T-cell (primary cell): ENCODE data around the gene SLC6A16. TPM values are rescaled to one million over a fixed set of nuclear protein-coding genes. Genes with fewer than 3 reads are reported as not detected.

ENCODE experiments used
- ATAC-seq, 4 experiments: fragments of 200-7000 bp in 3 of 4; fragments of 150-1000 bp in 1 of 4; cut with Tn5 transposase; replicated peaks in 1 of 4; 1 replicate in 3 of 4; 2 replicates in 1 of 4; pipeline ENCODE4 v1.10.0; 2021; ENCODE audit warnings: moderate library complexity in 3 of 4, mild to moderate bottlenecking in 2 of 4, moderate number of reproducible peaks in 1 of 4
- CTCF ChIA-PET, 2 donors: fragments of 300-600 bp; sonication (Branson Sonifier 250); formaldehyde crosslinking; loops; one replicate each; lab custom pipeline; 2022; ENCODE audit warnings: antibody characterized with exemption in 2 of 2; lab: Charles Lee
- POLR2A ChIA-PET, 2 donors: fragments of 300-600 bp; sonication (Branson Sonifier 250); formaldehyde crosslinking; loops; one replicate each; lab custom pipeline; 2022; ENCODE audit warnings: antibody characterized with exemption in 2 of 2; lab: Charles Lee
- DNase-seq, 35 experiments: peaks; one replicate each; pipeline versions ENCODE4 v3.0.0 to v3.0.0-alpha.2; 2013 to 2023
- H3K27ac ChIP-seq: one replicate; pipeline ENCODE4 v1.5.1; 2013; ENCODE audit warnings: low read length
- H3K27me3 ChIP-seq, 2 experiments: replicated peaks in 1 of 2; 1 replicate in 1 of 2; 2 replicates in 1 of 2; pipeline versions ENCODE4 v1.6.1 to v1.7.0; 2013; ENCODE audit warnings: low read length in 1 of 2, mixed read lengths in 1 of 2; ENCODE audit not compliant: control insufficient read depth in 2 of 2, insufficient read depth in 2 of 2; ENCODE audit errors: extremely low read depth in 1 of 2
- H3K36me3 ChIP-seq, 2 donors: 1 replicate in 1 of 2; 2 replicates in 1 of 2; pipeline versions ENCODE4 v1.6.1 to v1.7.0; 2013; ENCODE audit warnings: low read length in 1 of 2; ENCODE audit not compliant: control insufficient read depth in 2 of 2, insufficient read depth in 1 of 2; ENCODE audit errors: extremely low read depth in 1 of 2
- H3K4me1 ChIP-seq, 2 experiments: 1 replicate in 1 of 2; 2 replicates in 1 of 2; pipeline versions ENCODE4 v1.6.1 to v1.7.0; 2013; ENCODE audit warnings: low read length in 2 of 2, mixed read lengths in 1 of 2; ENCODE audit not compliant: insufficient read depth in 2 of 2, control insufficient read depth in 1 of 2; ENCODE audit errors: extremely low read depth in 1 of 2
- H3K4me3 ChIP-seq, 2 donors: 1 replicate in 1 of 2; 2 replicates in 1 of 2; pipeline versions ENCODE4 v1.5.1 to v1.7.0; 2013; ENCODE audit warnings: mild to moderate bottlenecking in 2 of 2, low read length in 1 of 2, moderate library complexity in 1 of 2; ENCODE audit not compliant: control insufficient read depth in 1 of 2; ENCODE audit errors: extremely low read depth in 1 of 2
- H3K9me3 ChIP-seq: 2 replicates; pipeline ENCODE4 v1.7.0; 2013
- H3K27ac Mint-ChIP-seq, 2 donors: one replicate each; pipeline ENCODE4 v1.8.0; 2020 to 2021; ENCODE audit warnings: mild to moderate bottlenecking in 2 of 2, mixed read lengths in 2 of 2
- H3K27me3 Mint-ChIP-seq, 2 donors: one replicate each; pipeline ENCODE4 v1.8.0; 2021 to 2022; ENCODE audit warnings: mixed read lengths in 2 of 2
- H3K36me3 Mint-ChIP-seq: one replicate; pipeline ENCODE4 v1.8.0; 2021; ENCODE audit warnings: mixed read lengths
- H3K4me1 Mint-ChIP-seq, 3 donors: one replicate each; pipeline ENCODE4 v1.8.0; 2020 to 2022; ENCODE audit warnings: mixed read lengths in 3 of 3, mild to moderate bottlenecking in 1 of 3
- H3K4me3 Mint-ChIP-seq, 3 donors: one replicate each; pipeline ENCODE4 v1.8.0; 2020 to 2022; ENCODE audit warnings: mild to moderate bottlenecking in 3 of 3, mixed read lengths in 3 of 3, moderate library complexity in 3 of 3
- H3K9me3 Mint-ChIP-seq, 3 donors: one replicate each; pipeline ENCODE4 v1.8.0; 2020 to 2022; ENCODE audit warnings: mixed read lengths in 3 of 3
- WGBS: methylation state at CpG from one replicate; pipeline ENCODE4 v1.1.5; 2013; ENCODE audit warnings: missing lambda C conversion rate; ENCODE audit not compliant: insufficient coverage; 5-methylcytosine and 5-hydroxymethylcytosine counted together
- total RNA-seq, 35 experiments: library from RNA in 6 of 35; stranded (reverse) in 6 of 35; fragments of 120-200 nt in 1 of 35; gene quantifications; one replicate each; pipeline versions ENCODE4 v1.2.1 to v1.2.4 and lab custom pipeline; 2013 to 2026

The SLC6A16 gene
- total RNA-seq, 5 donors from 2014 or later (not counting 1 experiment from before 2014, with no cell fraction given) = 5.4 to 8.1 (median 6.4) TPM

GRCh38 chr19:49357186-49357585 lies 32.2 kb upstream of the SLC6A16 start:
- ChIA-PET POLR2A (no interaction called here), CTCF (no interaction called here)
- DNase-seq = no peak
- H3K27ac ChIP-seq = no peak overlapping the region
- 82% methylated on average over 9 of the region's 9 CpGs for WGBS
- no peaks in the 10 kb centered on the region for H3K36me3 ChIP-seq
- peak overlapping the region in 1 of 3 donors; percentile 7 for H3K4me3 Mint-ChIP-seq
- H3K27ac Mint-ChIP-seq = no peak overlapping the region
- H3K27me3 Mint-ChIP-seq = peaks cover 11 to 41% of the 10 kb centered on the region in 2 donors
- no peaks in the 10 kb centered on the region for H3K9me3 ChIP-seq
- H3K36me3 Mint-ChIP-seq = no peaks in the 10 kb centered on the region
- peaks cover 9 to 37% (median 21%) of the 10 kb centered on the region in 3 donors for H3K4me1 Mint-ChIP-seq
- peaks cover 0 to 63% of the 10 kb centered on the region in 2 experiments for H3K27me3 ChIP-seq
- H3K9me3 Mint-ChIP-seq = no peaks in the 10 kb centered on the region
- no peak overlapping the region for H3K4me3 ChIP-seq
- ATAC-seq = no peak
- peaks cover 2 to 18% of the 10 kb centered on the region in 2 experiments for H3K4me1 ChIP-seq

DNA sequence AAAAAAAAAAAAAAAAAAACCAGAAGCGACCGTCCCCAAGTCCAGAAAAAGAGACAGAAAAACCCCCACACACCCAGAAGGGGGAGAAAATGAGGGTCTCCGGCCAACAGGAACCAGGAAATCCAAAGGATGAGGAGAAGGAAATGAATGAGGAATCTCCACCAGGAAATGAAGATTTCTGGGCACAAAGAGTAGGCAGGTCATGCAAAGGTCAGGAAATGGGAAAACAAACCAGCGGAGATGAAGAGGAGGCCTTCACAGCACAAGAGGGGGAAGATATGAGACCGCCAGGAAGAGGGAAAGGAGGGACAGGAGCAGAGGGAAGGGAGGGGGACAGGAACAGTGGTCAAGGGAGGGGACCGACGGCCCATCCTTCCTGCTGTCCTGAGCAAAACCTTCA lies 31.4 kb upstream of the SLC6A16 start:
- Mint-ChIP-seq H3K27me3 (peaks cover 11 to 38% of the 10 kb centered on the region in 2 donors), H3K36me3 (no peaks in the 10 kb centered on the region), H3K27ac (no peak overlapping the region), H3K9me3 (no peaks in the 10 kb centered on the region), H3K4me3 (no peak overlapping the region), H3K4me1 (peaks cover 9 to 30% (median 15%) of the 10 kb centered on the region in 3 donors)
- WGBS = 100% methylated on average over 1 of the region's 7 CpGs
- DNase-seq (no peak), ATAC-seq (no peak)
- Histone ChIP-seq H3K27ac (no peak overlapping the region), H3K4me1 (peaks cover 2 to 10% of the 10 kb centered on the region in 2 experiments), H3K36me3 (no peaks in the 10 kb centered on the region), H3K9me3 (no peaks in the 10 kb centered on the region), H3K4me3 (no peak overlapping the region), H3K27me3 (peaks cover 0 to 55% of the 10 kb centered on the region in 2 experiments)
- ChIA-PET CTCF (interaction anchor here in 1 of 2 donors (0.6 kb wide), 1 partner anchor 644 kb away, joined by 3 read pairs; no protein-coding TSS in a partner anchor), POLR2A (no interaction called here)

GRCh38 chr19:49355909-49356353 lies 30.9 kb upstream of the SLC6A16 start:
- Histone ChIP-seq H3K36me3 (no peaks in the 10 kb centered on the region), H3K9me3 (no peaks in the 10 kb centered on the region), H3K27ac (no peak overlapping the region), H3K4me3 (no peak overlapping the region), H3K27me3 (peaks cover 0 to 54% of the 10 kb centered on the region in 2 experiments), H3K4me1 (peaks cover 2 to 7% of the 10 kb centered on the region in 2 experiments)
- DNase-seq = no peak
- Mint-ChIP-seq H3K36me3 (no peaks in the 10 kb centered on the region), H3K27ac (no peak overlapping the region), H3K27me3 (peaks cover 11 to 38% of the 10 kb centered on the region in 2 donors), H3K4me3 (no peak overlapping the region), H3K4me1 (peaks cover 9 to 27% (median 12%) of the 10 kb centered on the region in 3 donors), H3K9me3 (no peaks in the 10 kb centered on the region)
- POLR2A ChIA-PET = no interaction called here
- no peak for ATAC-seq
- no CpG with 5 or more reads among the region's 12 CpGs for WGBS
- CTCF ChIA-PET = interaction anchor here in 1 of 2 donors (0.6 kb wide), 1 partner anchor 643 kb away, joined by 3 read pairs; no protein-coding TSS in a partner anchor

GRCh38 chr19:49349567-49349966 lies 24.6 kb upstream of the SLC6A16 start:
- Mint-ChIP-seq H3K27me3 (peaks cover 0 to 11% of the 10 kb centered on the region in 2 donors), H3K27ac (no peak overlapping the region), H3K4me3 (no peak overlapping the region), H3K36me3 (no peaks in the 10 kb centered on the region), H3K9me3 (no peaks in the 10 kb centered on the region), H3K4me1 (peaks cover 6 to 12% (median 9%) of the 10 kb centered on the region in 3 donors)
- ATAC-seq (no peak), DNase-seq (no peak)
- ChIA-PET CTCF (no interaction called here), POLR2A (no interaction called here)
- Histone ChIP-seq H3K27ac (no peak overlapping the region), H3K27me3 (peaks cover 0 to 17% of the 10 kb centered on the region in 2 experiments), H3K4me1 (peaks cover 0 to 4% of the 10 kb centered on the region in 2 experiments), H3K9me3 (no peaks in the 10 kb centered on the region), H3K36me3 (no peaks in the 10 kb centered on the region), H3K4me3 (no peak overlapping the region)
- WGBS = no CpG with 5 or more reads among the region's 2 CpGs

- WGBS = 71% methylated on average over 3 of the region's 12 CpGs
- H3K4me1 ChIP-seq = peaks cover 0 to 5% of the 10 kb centered on the region in 2 experiments
- H3K36me3 ChIP-seq = no peaks in the 10 kb centered on the region
- peaks cover 0 to 8% of the 10 kb centered on the region in 2 donors for H3K27me3 Mint-ChIP-seq
- peaks cover 7 to 13% (median 10%) of the 10 kb centered on the region in 3 donors for H3K4me1 Mint-ChIP-seq
- H3K27me3 ChIP-seq = peaks cover 0 to 10% of the 10 kb centered on the region in 2 experiments
- H3K27ac Mint-ChIP-seq = no peak overlapping the region
- DNase-seq = no peak
- ChIA-PET POLR2A (interaction anchor here in 1 of 2 donors (0.6 kb wide), 1 partner anchor 690 kb away, joined by 3 read pairs; no protein-coding TSS in a partner anchor), CTCF (interaction anchor here in 1 of 2 donors (0.5 kb wide), 1 partner anchor 79 kb away, joined by 3 read pairs; no protein-coding TSS in a partner anchor)
- no peaks in the 10 kb centered on the region for H3K9me3 Mint-ChIP-seq
- H3K4me3 Mint-ChIP-seq = no peak overlapping the region
- no peaks in the 10 kb centered on the region for H3K9me3 ChIP-seq
- H3K36me3 Mint-ChIP-seq = no peaks in the 10 kb centered on the region
- H3K4me3 ChIP-seq = no peak overlapping the region
- no peak overlapping the region for H3K27ac ChIP-seq
- no peak for ATAC-seq
Observed at GRCh38 chr19:49348305-49349189, 23.6 kb upstream of the SLC6A16 start.

GRCh38 chr19:49347835-49348234 lies 22.8 kb upstream of the SLC6A16 start:
- POLR2A ChIA-PET = no interaction called here
- Histone ChIP-seq H3K4me1 (peaks cover 0 to 5% of the 10 kb centered on the region in 2 experiments), H3K36me3 (no peaks in the 10 kb centered on the region), H3K4me3 (no peak overlapping the region), H3K9me3 (no peaks in the 10 kb centered on the region), H3K27me3 (peaks cover 0 to 6% of the 10 kb centered on the region in 2 experiments), H3K27ac (no peak overlapping the region)
- ATAC-seq (peak in 1 of 4 experiments; percentile 55), DNase-seq (peak in 2 of 35 experiments; percentile 27 to 29)
- Mint-ChIP-seq H3K4me3 (no peak overlapping the region), H3K4me1 (peaks cover 7 to 11% (median 10%) of the 10 kb centered on the region in 3 donors), H3K9me3 (no peaks in the 10 kb centered on the region), H3K27ac (no peak overlapping the region), H3K36me3 (peaks cover under 1% of the 10 kb centered on the region), H3K27me3 (peaks cover 0 to 5% of the 10 kb centered on the region in 2 donors)
- WGBS = 20% methylated on average over 1 of the region's 3 CpGs
- CTCF ChIA-PET = interaction anchor here in 1 of 2 donors (0.5 kb wide), 1 partner anchor 79 kb away, joined by 3 read pairs; no protein-coding TSS in a partner anchor
